ENCODE data around the gene PPIE. TPM values are rescaled to one million over a fixed set of nuclear protein-coding genes. Genes with fewer than 3 reads are reported as not detected.

The PPIE gene
- total and polyA plus RNA-seq, 2 of the 13 experiments (the other 11 are each of a cell fraction or from before 2014, with no cell fraction given): 15.3 to 26.3 TPM

DNA sequence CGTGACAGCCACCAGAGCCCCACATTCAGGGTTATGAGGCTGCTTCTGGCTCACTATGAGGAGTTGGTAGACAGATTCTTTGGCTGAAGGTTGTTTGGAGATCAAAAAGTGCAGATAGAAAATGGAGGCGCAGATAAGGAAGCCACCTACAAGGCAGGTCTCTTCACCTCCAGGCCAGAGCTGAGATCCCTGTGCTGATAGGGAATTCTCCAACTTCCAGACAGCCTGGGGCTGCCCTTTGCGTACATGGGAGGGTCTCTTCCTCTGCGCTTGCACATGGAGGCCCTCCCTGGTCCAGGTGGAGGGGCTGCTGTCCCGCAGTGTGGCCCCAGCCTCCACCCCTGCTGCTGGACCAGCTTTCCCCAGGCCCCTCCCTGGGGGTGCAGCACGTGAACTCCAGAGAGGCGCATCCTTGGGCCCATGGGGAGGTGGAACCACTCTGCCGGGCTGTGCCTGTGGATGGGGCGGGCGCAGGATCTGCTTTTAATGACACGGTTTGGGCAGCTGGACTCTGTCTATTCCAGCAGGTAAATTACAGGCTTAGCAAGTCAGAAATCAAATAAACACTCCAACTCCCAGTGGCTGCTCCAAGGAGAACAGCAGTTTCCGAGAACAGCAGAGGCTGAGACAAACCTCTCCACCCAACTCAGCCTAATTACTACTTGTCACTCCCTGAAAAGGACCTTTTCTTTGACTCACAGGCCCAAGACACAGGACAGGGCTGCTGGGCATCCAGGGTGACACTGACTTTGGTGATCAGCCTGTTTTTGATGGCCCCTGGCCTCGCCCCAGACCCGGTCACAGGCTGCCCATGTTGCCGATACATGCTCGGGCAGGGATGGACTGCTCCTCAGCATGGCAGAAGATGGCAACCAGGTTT, 20.1 kb downstream of the PPIE start (continued):
- TF ChIP-seq, protein P1, sequence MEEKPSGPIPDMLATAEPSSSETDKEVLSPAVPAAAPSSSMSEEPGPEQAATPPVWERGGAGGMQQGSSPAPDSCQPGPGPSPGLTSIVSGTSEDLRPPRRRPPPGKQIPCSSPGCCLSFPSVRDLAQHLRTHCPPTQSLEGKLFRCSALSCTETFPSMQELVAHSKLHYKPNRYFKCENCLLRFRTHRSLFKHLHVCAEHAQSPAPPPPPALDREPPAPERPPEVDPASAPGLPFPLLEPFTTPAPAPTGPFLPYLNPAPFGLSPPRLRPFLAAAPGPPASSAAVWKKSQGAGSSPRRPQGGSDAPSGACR (CRISPR knock-in tag; IDR thresholded peaks at IDR 0.05): no peak
- TF ChIP-seq ZNF577 (CRISPR knock-in tag; IDR thresholded peaks at IDR 0.05; ENCODE audit: borderline replicate concordance, low read depth): no peak

DNA sequence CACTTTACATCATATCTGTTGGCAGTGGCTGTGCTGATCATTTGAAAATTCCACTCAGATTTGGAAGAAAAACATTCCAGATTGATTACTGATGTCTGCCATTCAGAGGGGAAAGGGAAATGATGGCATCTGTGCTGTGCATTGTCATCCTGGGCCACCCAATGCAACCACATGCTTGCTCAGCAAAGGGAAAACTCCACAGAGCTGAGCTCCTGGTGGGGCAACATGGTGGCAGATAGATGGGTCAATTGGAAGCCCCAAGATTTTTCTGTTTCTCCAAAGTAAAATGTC, 20.7 kb downstream of the PPIE start:
- no peaks in the 10 kb centered on the region for H3K79me2 ChIP-seq (ENCODE audit: insufficient read depth, low read length)
- no peaks in the 10 kb centered on the region for H3K4me1 ChIP-seq (ENCODE audit: insufficient read depth, low read length)
- no peak overlapping the region for H3K9ac ChIP-seq (ENCODE audit: insufficient read depth, low read depth, low read length)
- H3K4me2 ChIP-seq (ENCODE audit: low read depth, low read length): no peak overlapping the region
- no peak for TF ChIP-seq ZNF761 (CRISPR knock-in tag; conservative IDR thresholded peaks at IDR 0.05)
- TF ChIP-seq ZNF33B (CRISPR knock-in tag; IDR thresholded peaks at IDR 0.05): no peak
- TF ChIP-seq ZMYM4 (CRISPR knock-in tag; IDR thresholded peaks at IDR 0.05): no peak
- TF ChIP-seq TCF7L2 (IDR thresholded peaks at IDR 0.05; ENCODE audit: low read depth, low read length): no peak
- no peak for TF ChIP-seq ZNF207 (IDR thresholded peaks at IDR 0.05; ENCODE audit: borderline replicate concordance)
- no peak for TF ChIP-seq CREB1 (IDR thresholded peaks at IDR 0.05)
- TF ChIP-seq CREB1 (CRISPR knock-in tag; IDR thresholded peaks at IDR 0.05): no peak
- TF ChIP-seq ZNF792 (CRISPR knock-in tag; IDR thresholded peaks at IDR 0.05): no peak
- TF ChIP-seq KLF15 (CRISPR knock-in tag; IDR thresholded peaks at IDR 0.05; ENCODE audit: borderline replicate concordance): no peak
- no peak for TF ChIP-seq ZZZ3 (CRISPR knock-in tag; IDR thresholded peaks at IDR 0.05; ENCODE audit: borderline replicate concordance)
- CTCF ChIA-PET (ENCODE audit: low intra/inter-chr PET ratio, low total read pairs): no interaction called here
- intact Hi-C loops (cut with micrococcal nuclease; ENCODE audit: unreplicated experiment): no loop called here
- H4K20me1 ChIP-seq (ENCODE audit: insufficient read depth, low read length): no peaks in the 10 kb centered on the region
- no peaks in the 10 kb centered on the region; a peak in 1 of 5 replicates for H3K27me3 ChIP-seq (ENCODE audit: control insufficient read depth in 1 of 2, insufficient read depth in 2 of 2, low read length in 2 of 2)
- POLR2A ChIA-PET: no interaction called here
- in situ Hi-C loops (cut with HindIII; ENCODE audit: extremely low pct_ligation_motif_present, low pct_unique_long_range_greater_than_20kb): no loop called here
- ATAC-seq (no peak), DNase-seq (ENCODE audit: low spot score) (no peak), FAIRE-seq (no peak)
- peaks cover 0 to 10% of the 10 kb centered on the region in 2 experiments; a peak in 1 of 5 replicates for H3K36me3 ChIP-seq (replicated peaks in 1 of 2; ENCODE audit: control insufficient read depth in 1 of 2, insufficient read depth in 2 of 2, low read length in 2 of 2)
- H2AFZ ChIP-seq (ENCODE audit: low read length): no peak overlapping the region
- no peaks in the 10 kb centered on the region for H3K9me3 ChIP-seq (ENCODE audit: low read length)
- BruUV-seq (replicated peaks): no TSS peak
- no peak overlapping the region for H3K4me3 ChIP-seq (replicated peaks in 1 of 3; ENCODE audit: insufficient read depth in 1 of 3, low read depth in 2 of 3, low read length in 3 of 3)
- H3K27ac ChIP-seq (ENCODE audit: extremely low read length, insufficient read depth, low read length): no peak overlapping the region
